GM12872 (cell line): ENCODE results near the gene MAPK8IP3.

Source experiments
- CTCF ChIP-seq: IDR thresholded peaks from 3 replicates; pipeline ENCODE4 v1.5.1; 2011; ENCODE audit warnings: low read depth, mild to moderate bottlenecking, low read length, moderate library complexity; ENCODE audit not compliant: insufficient read depth

MAPK8IP3 gene

GRCh38 chr16:1678500-1679098 lies 27.4 kb upstream of the MAPK8IP3 start:
- no peak for TF ChIP-seq CTCF

GRCh38 chr16:1680361-1680760 lies 25.6 kb upstream of the MAPK8IP3 start:
- no peak for TF ChIP-seq CTCF

- no peak for TF ChIP-seq CTCF
These were observed 25.0 kb upstream of the MAPK8IP3 start for GRCh38 chr16:1681032-1681431.

GRCh38 chr16:1687427-1688316 lies 18.3 kb upstream of the MAPK8IP3 start:
- no peak for TF ChIP-seq CTCF

GRCh38 chr16:1688807-1689560 lies 17.0 kb upstream of the MAPK8IP3 start:
- TF ChIP-seq CTCF: no peak

GRCh38 chr16:1689853-1690252 lies 16.1 kb upstream of the MAPK8IP3 start:
- TF ChIP-seq CTCF: no peak

GRCh38 chr16:1690810-1691209 lies 15.2 kb upstream of the MAPK8IP3 start:
- TF ChIP-seq CTCF: no peak
